ENCODE data around the gene AKIRIN2. TPM values are rescaled to one million over a fixed set of nuclear protein-coding genes. Genes with fewer than 3 reads are reported as not detected.

Gene AKIRIN2
- polyA plus RNA-seq, 3 donors = 10.1 to 45.3 (median 30.6) TPM

GRCh38 chr6:87628424-87628823 lies 73.6 kb downstream of the AKIRIN2 start:
- WGBS, 3 donors = 55 to 74% (median 59%) methylated on average over 2 of the region's 2 CpGs
- no peak overlapping the region for H3K27ac ChIP-seq (ENCODE audit: low read depth, low read length)

Other genes with a start within 250 kb of the AKIRIN2 start
- 10 to 100 TPM in 1 of 3 donors, 1 to 10 TPM in 2; 9.7 to 11.2 (median 9.8) TPM for gene SLC35A1, start 229.3 kb downstream of the AKIRIN2 start, polyA plus RNA-seq
- 10 to 100 TPM; 18.0 to 29.0 (median 23.3) TPM for gene RARS2, start 112.2 kb downstream of the AKIRIN2 start, polyA plus RNA-seq
- gene ORC3, start 112.1 kb downstream of the AKIRIN2 start, polyA plus RNA-seq = 10 to 100 TPM in 2 of 3 donors, 1 to 10 TPM in 1; 7.9 to 20.7 (median 11.6) TPM